CD14-positive monocyte (primary cell): ENCODE measurements around the gene NBPF4. TPM values are rescaled to one million over a fixed set of nuclear protein-coding genes. Genes with fewer than 3 reads are reported as not detected.

Experiments
- DNase-seq, 3 donors: peaks; one replicate each; pipeline ENCODE4 v3.0.0-alpha.2; 2011 to 2022
- H2AFZ ChIP-seq: 2 replicates; pipeline ENCODE4 v1.6.0; 2012; ENCODE audit warnings: mild to moderate bottlenecking, low read depth, low read length, inconsistent platforms; ENCODE audit not compliant: insufficient read depth, poor library complexity, severe bottlenecking
- H3K27ac ChIP-seq, 2 donors: 1 replicate in 1 of 2; 2 replicates in 1 of 2; pipeline ENCODE4 v1.5.1; 2012 to 2013; ENCODE audit warnings: low read length in 2 of 2, control low read depth in 1 of 2, inconsistent platforms in 1 of 2, low read depth in 1 of 2, mild to moderate bottlenecking in 1 of 2
- H3K27me3 ChIP-seq, 2 donors: one replicate each; pipeline versions ENCODE4 v1.6.0 to v1.6.1; 2011 to 2013; ENCODE audit warnings: low read length in 2 of 2; ENCODE audit not compliant: control insufficient read depth in 2 of 2, insufficient read depth in 2 of 2
- H3K36me3 ChIP-seq, 2 donors: replicated peaks in 1 of 2; 1 replicate in 1 of 2; 2 replicates in 1 of 2; pipeline versions ENCODE4 v1.5.1 to v1.6.1; 2012 to 2013; ENCODE audit warnings: low read length in 2 of 2, control low read depth in 1 of 2, inconsistent platforms in 1 of 2, mild to moderate bottlenecking in 1 of 2; ENCODE audit not compliant: insufficient read depth in 2 of 2, control insufficient read depth in 1 of 2
- H3K4me1 ChIP-seq, 2 donors: 1 replicate in 1 of 2; 2 replicates in 1 of 2; pipeline versions ENCODE4 v1.5.1 to v1.6.1; 2012 to 2013; ENCODE audit warnings: low read length in 2 of 2, control low read depth in 1 of 2, inconsistent platforms in 1 of 2, mild to moderate bottlenecking in 1 of 2, moderate library complexity in 1 of 2; ENCODE audit not compliant: insufficient read depth in 2 of 2, control insufficient read depth in 1 of 2
- H3K4me2 ChIP-seq: replicated peaks from 2 replicates; pipeline ENCODE3; 2012; ENCODE audit warnings: low read length, moderate library complexity, mild to moderate bottlenecking; ENCODE audit not compliant: poor library complexity, severe bottlenecking; ENCODE audit errors: extremely low read depth
- H3K4me3 ChIP-seq, 3 experiments: fragments of 200-600 bp in 1 of 3; sonication (generic) in 1 of 3; replicated peaks in 1 of 3; 1 replicate in 2 of 3; 2 replicates in 1 of 3; pipeline ENCODE4 v1.5.1; 2011 to 2013; ENCODE audit warnings: low read length in 3 of 3, mild to moderate bottlenecking in 3 of 3, control low read depth in 2 of 3, low read depth in 2 of 3, inconsistent platforms in 1 of 3, moderate library complexity in 1 of 3
- H3K79me2 ChIP-seq: 2 replicates; pipeline ENCODE4 v1.6.0; 2012; ENCODE audit warnings: mild to moderate bottlenecking, control low read depth, inconsistent platforms, low read length, moderate library complexity; ENCODE audit not compliant: insufficient read depth
- H3K9ac ChIP-seq: 2 replicates; pipeline ENCODE4 v1.6.0; 2017; ENCODE audit warnings: low read length, mild to moderate bottlenecking; ENCODE audit not compliant: insufficient read depth, poor library complexity, severe bottlenecking
- H3K9me3 ChIP-seq, 2 donors: replicated peaks in 1 of 2; 1 replicate in 1 of 2; 2 replicates in 1 of 2; pipeline versions ENCODE4 v1.5.1 to v1.6.1; 2012 to 2013; ENCODE audit warnings: low read length in 2 of 2, control low read depth in 1 of 2; ENCODE audit not compliant: control insufficient read depth in 1 of 2, insufficient read depth in 1 of 2
- H4K20me1 ChIP-seq: 2 replicates; pipeline ENCODE4 v1.6.0; 2012; ENCODE audit warnings: mild to moderate bottlenecking, low read length, control low read depth, moderate library complexity; ENCODE audit not compliant: insufficient read depth
- H3K27ac Mint-ChIP-seq, 7 donors: one replicate each; pipeline ENCODE4 v1.8.0; 2020; ENCODE audit warnings: mild to moderate bottlenecking in 7 of 7, mixed read lengths in 7 of 7, moderate library complexity in 6 of 7, inconsistent platforms in 2 of 7
- H3K27me3 Mint-ChIP-seq, 3 donors: one replicate each; pipeline ENCODE4 v1.8.0; 2021 to 2022; ENCODE audit warnings: low read depth in 3 of 3, mild to moderate bottlenecking in 3 of 3, mixed read lengths in 3 of 3, moderate library complexity in 3 of 3, inconsistent platforms in 1 of 3
- H3K36me3 Mint-ChIP-seq, 2 donors: one replicate each; pipeline ENCODE4 v1.8.0; 2020; ENCODE audit warnings: mixed read lengths in 2 of 2, inconsistent platforms in 1 of 2, mild to moderate bottlenecking in 1 of 2
- H3K4me1 Mint-ChIP-seq: one replicate; pipeline ENCODE4 v1.8.0; 2020; ENCODE audit warnings: mild to moderate bottlenecking, mixed read lengths
- H3K4me3 Mint-ChIP-seq, 2 donors: one replicate each; pipeline ENCODE4 v1.8.0; 2020; ENCODE audit warnings: mild to moderate bottlenecking in 2 of 2, mixed read lengths in 2 of 2, moderate library complexity in 1 of 2
- H3K9me3 Mint-ChIP-seq, 7 donors: one replicate each; pipeline ENCODE4 v1.8.0; 2020 to 2022; ENCODE audit warnings: mixed read lengths in 7 of 7, mild to moderate bottlenecking in 6 of 7, moderate library complexity in 6 of 7, inconsistent platforms in 2 of 7
- WGBS: methylation state at CpG from one replicate; pipeline ENCODE4 v1.1.5; 2013; ENCODE audit warnings: missing lambda C conversion rate; ENCODE audit not compliant: insufficient coverage; 5-methylcytosine and 5-hydroxymethylcytosine counted together
- intact Hi-C, 2 donors: fragments of 100-400 bp; cut with micrococcal nuclease; formaldehyde crosslinking; loops; one replicate each; pipeline versions ENCODE4 v1.15.0 to v1.15.1; 2023
- polyA plus RNA-seq, 3 donors: library from polyadenylated mRNA; depleted of rRNA in 1 of 3; unstranded in 2 of 3; stranded (reverse) in 1 of 3; fragments of 300-500 nt in 2 of 3; fragments of >200 nt in 1 of 3; fragmentation: Illumina TruSeq in 2 of 3; gene quantifications; 1 replicate in 2 of 3; 2 replicates in 1 of 3; pipeline ENCODE4 v1.2.3, GENCODE V29; 2012 to 2021
- TF ChIP-seq, protein P1 (sequence below): fragments of 200-600 bp; IDR thresholded peaks from one replicate; pipeline ENCODE4 v1.8.0; 2022; ENCODE audit warnings: antibody characterized with exemption, mild to moderate bottlenecking

The NBPF4 gene
- polyA plus RNA-seq, 3 donors, result not detected

DNA sequence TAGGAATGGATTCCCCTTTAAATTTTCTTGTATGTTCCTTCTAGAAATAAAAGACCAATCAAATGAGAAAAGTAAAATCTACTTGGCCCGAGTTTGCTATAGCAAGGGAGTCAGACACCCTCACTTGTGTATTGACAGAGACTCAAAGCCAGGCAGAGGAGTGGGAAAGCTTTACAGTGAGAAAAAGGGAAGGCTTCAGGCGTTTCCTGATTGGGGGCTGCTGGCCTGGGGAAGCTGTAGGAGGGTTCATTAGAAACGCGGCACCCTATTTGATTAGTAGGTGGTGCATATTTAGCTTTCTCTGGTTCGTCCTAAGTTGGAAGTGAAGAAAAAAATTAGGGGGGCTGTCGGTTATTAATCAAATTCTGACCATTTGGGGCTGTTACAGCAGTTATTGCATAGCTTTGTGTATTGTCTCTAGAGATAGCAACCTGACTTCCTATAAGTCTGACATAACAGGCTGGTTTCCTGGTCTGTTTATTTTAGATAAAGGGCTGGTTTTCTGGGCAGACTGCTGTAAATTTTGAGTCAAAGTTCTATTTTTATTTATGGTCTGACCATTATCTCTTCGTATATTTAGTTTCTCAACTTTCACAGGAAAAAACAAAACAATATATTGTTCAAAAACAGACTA is 53.8 kb downstream of the NBPF4 start:
- Histone ChIP-seq H3K4me2 (no peak overlapping the region), H3K9ac (no peak overlapping the region), H2AFZ (no peak overlapping the region), H3K27me3 (no peaks in the 10 kb centered on the region), H3K36me3 (peaks cover 41 to 77% of the 10 kb centered on the region in 2 donors), H3K4me1 (no peaks in the 10 kb centered on the region), H4K20me1 (peaks cover 75% of the 10 kb centered on the region), H3K4me3 (no peak overlapping the region), H3K27ac (no peak overlapping the region), H3K79me2 (peaks cover 97% of the 10 kb centered on the region), H3K9me3 (peaks cover 15 to 32% of the 10 kb centered on the region in 2 donors)
- WGBS, result 95% methylated on average over 5 of the region's 7 CpGs
- peak overlapping the region in 1 of 7 donors; percentile 48 for H3K27ac Mint-ChIP-seq
- intact Hi-C loops, result no loop called here
- no peak overlapping the region for H3K4me3 Mint-ChIP-seq
- peaks cover 7 to 30% (median 18%) of the 10 kb centered on the region in 7 donors for H3K9me3 Mint-ChIP-seq
- H3K36me3 Mint-ChIP-seq, result peaks cover 56 to 67% of the 10 kb centered on the region in 2 donors
- TF ChIP-seq, protein P1, sequence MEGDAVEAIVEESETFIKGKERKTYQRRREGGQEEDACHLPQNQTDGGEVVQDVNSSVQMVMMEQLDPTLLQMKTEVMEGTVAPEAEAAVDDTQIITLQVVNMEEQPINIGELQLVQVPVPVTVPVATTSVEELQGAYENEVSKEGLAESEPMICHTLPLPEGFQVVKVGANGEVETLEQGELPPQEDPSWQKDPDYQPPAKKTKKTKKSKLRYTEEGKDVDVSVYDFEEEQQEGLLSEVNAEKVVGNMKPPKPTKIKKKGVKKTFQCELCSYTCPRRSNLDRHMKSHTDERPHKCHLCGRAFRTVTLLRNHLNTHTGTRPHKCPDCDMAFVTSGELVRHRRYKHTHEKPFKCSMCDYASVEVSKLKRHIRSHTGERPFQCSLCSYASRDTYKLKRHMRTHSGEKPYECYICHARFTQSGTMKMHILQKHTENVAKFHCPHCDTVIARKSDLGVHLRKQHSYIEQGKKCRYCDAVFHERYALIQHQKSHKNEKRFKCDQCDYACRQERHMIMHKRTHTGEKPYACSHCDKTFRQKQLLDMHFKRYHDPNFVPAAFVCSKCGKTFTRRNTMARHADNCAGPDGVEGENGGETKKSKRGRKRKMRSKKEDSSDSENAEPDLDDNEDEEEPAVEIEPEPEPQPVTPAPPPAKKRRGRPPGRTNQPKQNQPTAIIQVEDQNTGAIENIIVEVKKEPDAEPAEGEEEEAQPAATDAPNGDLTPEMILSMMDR, result no peak
- peaks cover 8% of the 10 kb centered on the region for H3K4me1 Mint-ChIP-seq
- DNase-seq, result no peak
- no peaks in the 10 kb centered on the region for H3K27me3 Mint-ChIP-seq

DNA sequence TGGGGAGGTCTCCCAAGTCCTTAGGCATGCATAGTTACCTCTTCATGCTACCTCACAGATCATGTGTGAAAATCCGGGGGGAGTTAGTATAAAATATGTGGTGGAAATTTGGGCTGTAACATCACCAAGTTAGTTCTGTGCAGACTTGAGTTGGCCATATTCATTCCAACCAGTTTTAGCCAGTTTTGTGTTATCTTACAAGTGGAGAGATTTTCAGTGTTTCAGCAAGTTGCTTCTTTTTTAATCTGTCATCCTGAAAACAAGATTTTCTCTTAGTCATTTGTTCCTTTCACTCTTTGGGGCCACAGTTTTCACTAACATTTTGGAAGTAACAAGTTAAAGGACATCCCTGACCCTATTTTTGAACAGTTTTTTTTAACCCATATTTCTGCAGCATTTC is 55.1 kb downstream of the NBPF4 start:
- DNase-seq, result no peak
- peaks cover 54 to 65% of the 10 kb centered on the region in 2 donors for H3K36me3 Mint-ChIP-seq
- no peak overlapping the region for H3K27ac ChIP-seq
- H4K20me1 ChIP-seq, result peaks cover 62% of the 10 kb centered on the region
- peaks cover 94% of the 10 kb centered on the region for H3K79me2 ChIP-seq
- peaks cover 8% of the 10 kb centered on the region for H3K4me1 Mint-ChIP-seq
- H3K9me3 Mint-ChIP-seq, result peaks cover 5 to 32% (median 15%) of the 10 kb centered on the region in 7 donors
- H3K27me3 ChIP-seq, result no peaks in the 10 kb centered on the region
- H3K9me3 ChIP-seq, result peaks cover 17 to 31% of the 10 kb centered on the region in 2 donors
- WGBS, result no CpG with 5 or more reads among the region's 1 CpG
- H3K4me3 ChIP-seq, result no peak overlapping the region
- H3K36me3 ChIP-seq, result peaks cover 41 to 77% of the 10 kb centered on the region in 2 donors
- no peak overlapping the region for H3K4me3 Mint-ChIP-seq
- H3K27me3 Mint-ChIP-seq, result no peaks in the 10 kb centered on the region
- no peak overlapping the region for H2AFZ ChIP-seq
- H3K9ac ChIP-seq, result no peak overlapping the region
- intact Hi-C loops, result no loop called here
- H3K4me1 ChIP-seq, result no peaks in the 10 kb centered on the region
- peak overlapping the region in 2 of 7 donors; percentile 5 to 45 for H3K27ac Mint-ChIP-seq
- TF ChIP-seq, protein P1, result no peak
- H3K4me2 ChIP-seq, result no peak overlapping the region
